GM23338 (cell line): ENCODE data around the gene RNF17. TPM values are rescaled to one million over a fixed set of nuclear protein-coding genes. Genes with fewer than 3 reads are reported as not detected.

Source experiments
- ATAC-seq: fragments of 200-7000 bp; cut with Tn5 transposase; 3 replicates; pipeline ENCODE4 v1.9.1; 2020
- DNase-seq: peaks from one replicate; pipeline ENCODE4 v3.0.0-alpha.2; 2015; ENCODE audit warnings: low spot score
- H2AFZ ChIP-seq: fragments of 200-600 bp; sonication (generic); 2 replicates; pipeline ENCODE4 v1.8.0; 2016; ENCODE audit warnings: antibody characterized with exemption, mild to moderate bottlenecking, moderate library complexity
- H3F3A ChIP-seq: fragments of 200-600 bp; sonication (generic); replicated peaks from 2 replicates; pipeline ENCODE4 v1.8.0; 2017; ENCODE audit warnings: antibody characterized with exemption, mixed run types, low read depth
- H3K27ac ChIP-seq: fragments of 200-600 bp; sonication (generic); 2 replicates; pipeline ENCODE4 v1.6.1; 2016; ENCODE audit warnings: low read depth
- H3K27me3 ChIP-seq: fragments of 200-600 bp; sonication (generic); 2 replicates; pipeline ENCODE4 v1.8.0; 2016; ENCODE audit warnings: mild to moderate bottlenecking, mixed run types, moderate library complexity; ENCODE audit not compliant: insufficient read depth
- H3K36me3 ChIP-seq: fragments of 200-600 bp; sonication (generic); 2 replicates; pipeline ENCODE4 v1.8.0; 2016; ENCODE audit warnings: mild to moderate bottlenecking; ENCODE audit not compliant: insufficient read depth
- H3K4me1 ChIP-seq: fragments of 200-600 bp; sonication (generic); 2 replicates; pipeline ENCODE4 v1.8.0; 2016; ENCODE audit warnings: mild to moderate bottlenecking, moderate library complexity; ENCODE audit not compliant: insufficient read depth
- H3K4me2 ChIP-seq: fragments of 200-600 bp; sonication (generic); 2 replicates; pipeline ENCODE4 v1.7.1; 2017; ENCODE audit warnings: mixed run types
- H3K4me3 ChIP-seq: fragments of 200-600 bp; sonication (generic); 2 replicates; pipeline ENCODE4 v1.6.1; 2016; ENCODE audit warnings: mixed run types
- H3K79me2 ChIP-seq: fragments of 200-600 bp; sonication (generic); replicated peaks from 2 replicates; pipeline ENCODE4 v1.8.0; 2017; ENCODE audit warnings: mild to moderate bottlenecking; ENCODE audit not compliant: insufficient read depth
- H3K9me2 ChIP-seq: fragments of 200-600 bp; sonication (generic); 2 replicates; pipeline ENCODE4 v1.8.0; 2017; ENCODE audit not compliant: insufficient read depth
- H4K20me1 ChIP-seq: fragments of 200-600 bp; sonication (generic); replicated peaks from 2 replicates; pipeline ENCODE4 v1.8.0; 2017; ENCODE audit warnings: mild to moderate bottlenecking; ENCODE audit not compliant: insufficient read depth
- H3K27ac Mint-ChIP-seq: 2 replicates; pipeline ENCODE4 v1.8.0; 2020; ENCODE audit warnings: inconsistent platforms, mild to moderate bottlenecking, moderate library complexity, mixed read lengths
- H3K27me3 Mint-ChIP-seq: 3 replicates; pipeline ENCODE4 v1.8.0; 2022; ENCODE audit warnings: low read depth, mild to moderate bottlenecking, moderate library complexity, mixed read lengths, inconsistent platforms; ENCODE audit not compliant: insufficient read depth, poor library complexity
- H3K36me3 Mint-ChIP-seq: 3 replicates; pipeline ENCODE4 v1.8.0; 2021; ENCODE audit warnings: low read depth, mild to moderate bottlenecking, inconsistent platforms, moderate library complexity, mixed read lengths
- H3K4me1 Mint-ChIP-seq: 3 replicates; pipeline ENCODE4 v1.8.0; 2020; ENCODE audit warnings: mild to moderate bottlenecking, inconsistent platforms, mixed read lengths
- H3K4me3 Mint-ChIP-seq: 3 replicates; pipeline ENCODE4 v1.8.0; 2021; ENCODE audit warnings: moderate library complexity, mild to moderate bottlenecking, inconsistent platforms, mixed read lengths
- H3K9me3 Mint-ChIP-seq: 3 replicates; pipeline ENCODE4 v1.8.0; 2020; ENCODE audit warnings: moderate library complexity, mild to moderate bottlenecking, inconsistent platforms, mixed read lengths
- CREB1 ChIP-seq: fragments of 250-450 bp; sonication (Bioruptor Pico); IDR thresholded peaks from 2 replicates; pipeline ENCODE4 v1.5.0; 2020; ENCODE audit warnings: low read depth, mild to moderate bottlenecking, moderate library complexity
- EZH2 ChIP-seq: fragments of 200-600 bp; sonication (generic); IDR thresholded peaks from one replicate; pipeline ENCODE4 v1.8.0; 2017; ENCODE audit warnings: antibody characterized with exemption, mild to moderate bottlenecking, low read depth; ENCODE audit not compliant: unreplicated experiment
- EZH2phosphoT487 ChIP-seq: fragments of 200-600 bp; sonication (generic); IDR thresholded peaks from one replicate; pipeline ENCODE4 v1.8.1; 2018; ENCODE audit warnings: antibody characterized with exemption; ENCODE audit not compliant: unreplicated experiment
- JUNB ChIP-seq: IDR thresholded peaks from one replicate; pipeline ENCODE4 v1.6.1; 2016; ENCODE audit warnings: antibody characterized with exemption; ENCODE audit not compliant: unreplicated experiment
- NANOG ChIP-seq: IDR thresholded peaks from 2 replicates; pipeline ENCODE4 v1.6.1; 2016; ENCODE audit warnings: antibody characterized with exemption, borderline replicate concordance
- STAT1 ChIP-seq: IDR thresholded peaks from one replicate; pipeline ENCODE4 v1.6.1; 2016; ENCODE audit warnings: antibody characterized with exemption; ENCODE audit not compliant: unreplicated experiment
- ZNF114 ChIP-seq: fragments of 250-450 bp; sonication (Bioruptor Pico); IDR thresholded peaks from 2 replicates; pipeline ENCODE4 v1.5.0; 2020; ENCODE audit warnings: mild to moderate bottlenecking, moderate library complexity
- ZNF331 ChIP-seq: fragments of 250-450 bp; sonication (Bioruptor Pico); IDR thresholded peaks from 2 replicates; pipeline ENCODE4 v1.5.0; 2020; ENCODE audit warnings: low read depth, mild to moderate bottlenecking, moderate library complexity
- polyA plus RNA-seq: library from polyadenylated mRNA; unstranded; fragments of >200 nt; fragmentation: Nextera tagmentation; extraction: Ambion mirVana; gene quantifications from 2 replicates; pipeline ENCODE4 v1.2.1, GENCODE V29; 2016
- total RNA-seq: library from RNA; depleted of rRNA; stranded (reverse); fragments of >200 nt; shearing (Covaris generic); gene quantifications from 2 replicates; pipeline ENCODE4 v1.2.3, GENCODE V29; 2014
- TF ChIP-seq, protein P1 (sequence below), 2 experiments: fragments of 200-600 bp in 1 of 2; sonication (generic) in 1 of 2; conservative IDR thresholded peaks; 2 replicates each; pipeline versions ENCODE4 v1.5.1 to v1.6.1; 2016 to 2017; ENCODE audit warnings: antibody characterized with exemption in 2 of 2, low read depth in 2 of 2, mild to moderate bottlenecking in 2 of 2, moderate library complexity in 1 of 2
- TF ChIP-seq, protein P2 (sequence below): IDR thresholded peaks from 2 replicates; pipeline ENCODE4 v1.6.1; 2016; ENCODE audit warnings: antibody characterized with exemption

The RNF17 gene
- total and polyA plus RNA-seq, 2 experiments from 2014 or later, result 0.16 TPM; not detected in 1

DNA sequence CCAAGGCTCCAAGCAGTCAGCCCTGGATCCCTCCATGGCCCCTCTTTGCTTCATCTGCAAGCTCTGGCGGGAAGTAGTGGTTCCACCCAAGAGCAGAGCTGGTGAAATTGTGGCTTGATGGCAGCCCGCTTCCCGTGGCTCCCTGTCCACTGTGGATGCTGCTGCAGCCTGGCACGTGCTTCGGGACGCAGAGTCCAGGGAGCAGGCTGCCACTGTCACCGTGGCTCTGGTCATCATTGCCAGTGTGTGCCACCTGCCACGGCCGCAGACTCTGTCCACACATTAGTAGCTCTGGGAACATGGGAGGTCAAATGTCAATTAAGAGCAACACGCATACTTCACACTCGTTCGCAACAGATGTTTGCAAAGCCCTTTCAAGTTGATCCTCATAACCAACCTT lies 40.8 kb upstream of the RNF17 start (continued):
- TF ChIP-seq, protein P1, sequence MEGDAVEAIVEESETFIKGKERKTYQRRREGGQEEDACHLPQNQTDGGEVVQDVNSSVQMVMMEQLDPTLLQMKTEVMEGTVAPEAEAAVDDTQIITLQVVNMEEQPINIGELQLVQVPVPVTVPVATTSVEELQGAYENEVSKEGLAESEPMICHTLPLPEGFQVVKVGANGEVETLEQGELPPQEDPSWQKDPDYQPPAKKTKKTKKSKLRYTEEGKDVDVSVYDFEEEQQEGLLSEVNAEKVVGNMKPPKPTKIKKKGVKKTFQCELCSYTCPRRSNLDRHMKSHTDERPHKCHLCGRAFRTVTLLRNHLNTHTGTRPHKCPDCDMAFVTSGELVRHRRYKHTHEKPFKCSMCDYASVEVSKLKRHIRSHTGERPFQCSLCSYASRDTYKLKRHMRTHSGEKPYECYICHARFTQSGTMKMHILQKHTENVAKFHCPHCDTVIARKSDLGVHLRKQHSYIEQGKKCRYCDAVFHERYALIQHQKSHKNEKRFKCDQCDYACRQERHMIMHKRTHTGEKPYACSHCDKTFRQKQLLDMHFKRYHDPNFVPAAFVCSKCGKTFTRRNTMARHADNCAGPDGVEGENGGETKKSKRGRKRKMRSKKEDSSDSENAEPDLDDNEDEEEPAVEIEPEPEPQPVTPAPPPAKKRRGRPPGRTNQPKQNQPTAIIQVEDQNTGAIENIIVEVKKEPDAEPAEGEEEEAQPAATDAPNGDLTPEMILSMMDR (conservative IDR thresholded peaks at IDR 0.05; ENCODE audit: low read depth in 2 of 2), result no peak
- TF ChIP-seq JUNB (no peak), EZH2 (no peak)

DNA sequence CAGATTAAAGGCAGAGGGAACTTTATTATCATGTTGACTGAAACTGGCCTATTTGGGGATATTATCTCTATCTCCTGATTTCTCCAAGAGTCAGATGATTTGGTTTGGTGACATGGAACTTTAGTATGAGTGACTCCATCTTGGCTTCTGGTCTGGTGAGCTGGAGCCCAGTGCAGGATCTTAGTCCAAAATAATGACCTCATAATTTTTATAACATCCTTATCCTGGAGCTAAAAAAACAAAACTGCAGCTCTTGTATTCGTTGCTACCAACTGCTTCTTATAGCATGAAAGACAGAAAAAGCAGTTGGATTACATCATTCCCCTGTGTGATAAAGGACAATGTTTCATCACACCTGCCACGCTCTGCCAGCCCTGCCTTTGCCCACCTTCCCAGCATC lies 39.3 kb upstream of the RNF17 start:
- no peak overlapping the region for H3K4me3 ChIP-seq
- no peak overlapping the region for H3K27ac Mint-ChIP-seq
- H2AFZ ChIP-seq, result no peak overlapping the region
- H3K27me3 ChIP-seq, result no peaks in the 10 kb centered on the region
- H3K4me2 ChIP-seq, result no peak overlapping the region
- DNase-seq, result no peak
- no peaks in the 10 kb centered on the region for H3K27me3 Mint-ChIP-seq
- no peaks in the 10 kb centered on the region for H3F3A ChIP-seq
- no peaks in the 10 kb centered on the region for H3K36me3 ChIP-seq
- no peaks in the 10 kb centered on the region for H3K79me2 ChIP-seq
- no peaks in the 10 kb centered on the region for H4K20me1 ChIP-seq
- H3K27ac ChIP-seq, result no peak overlapping the region
- H3K36me3 Mint-ChIP-seq, result no peaks in the 10 kb centered on the region
- no peaks in the 10 kb centered on the region; the same call in 2 of the 3 replicates for H3K9me3 Mint-ChIP-seq
- no peak for ATAC-seq
- no peak overlapping the region for H3K4me3 Mint-ChIP-seq
- TF ChIP-seq, protein P2, sequence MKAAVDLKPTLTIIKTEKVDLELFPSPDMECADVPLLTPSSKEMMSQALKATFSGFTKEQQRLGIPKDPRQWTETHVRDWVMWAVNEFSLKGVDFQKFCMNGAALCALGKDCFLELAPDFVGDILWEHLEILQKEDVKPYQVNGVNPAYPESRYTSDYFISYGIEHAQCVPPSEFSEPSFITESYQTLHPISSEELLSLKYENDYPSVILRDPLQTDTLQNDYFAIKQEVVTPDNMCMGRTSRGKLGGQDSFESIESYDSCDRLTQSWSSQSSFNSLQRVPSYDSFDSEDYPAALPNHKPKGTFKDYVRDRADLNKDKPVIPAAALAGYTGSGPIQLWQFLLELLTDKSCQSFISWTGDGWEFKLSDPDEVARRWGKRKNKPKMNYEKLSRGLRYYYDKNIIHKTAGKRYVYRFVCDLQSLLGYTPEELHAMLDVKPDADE, result no peak
- H3K4me1 Mint-ChIP-seq, result no peaks in the 10 kb centered on the region
- no peaks in the 10 kb centered on the region for H3K9me2 ChIP-seq
- H3K4me1 ChIP-seq, result no peaks in the 10 kb centered on the region

DNA sequence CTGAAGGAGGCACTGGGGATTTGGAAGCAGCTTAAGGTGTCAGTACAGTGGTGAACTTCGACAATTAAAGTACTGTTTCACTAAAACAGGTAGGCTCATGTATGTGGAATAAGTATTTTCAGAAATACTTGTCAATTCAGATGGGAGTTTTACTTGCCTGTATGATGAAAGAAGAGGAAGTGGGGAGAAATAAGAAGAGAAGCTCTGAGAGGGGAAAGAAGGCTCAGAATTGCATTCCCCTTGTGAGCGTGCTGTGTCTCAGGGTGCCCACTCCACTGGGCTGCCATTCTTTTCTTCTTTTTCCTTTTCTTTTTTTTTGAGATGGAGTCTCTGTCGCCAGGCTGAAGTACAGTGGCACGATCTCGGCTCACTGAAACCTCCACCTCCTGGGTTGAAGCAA lies 38.6 kb upstream of the RNF17 start:
- Histone ChIP-seq H3K27ac (no peak overlapping the region), H4K20me1 (no peaks in the 10 kb centered on the region), H2AFZ (no peak overlapping the region), H3K36me3 (no peaks in the 10 kb centered on the region), H3K4me1 (no peaks in the 10 kb centered on the region), H3F3A (no peaks in the 10 kb centered on the region), H3K4me3 (no peak overlapping the region), H3K79me2 (no peaks in the 10 kb centered on the region), H3K4me2 (no peak overlapping the region), H3K27me3 (no peaks in the 10 kb centered on the region), H3K9me2 (no peaks in the 10 kb centered on the region)
- H3K27me3 Mint-ChIP-seq, result no peaks in the 10 kb centered on the region
- ATAC-seq (no peak), DNase-seq (no peak)
- H3K36me3 Mint-ChIP-seq, result no peaks in the 10 kb centered on the region
- no peaks in the 10 kb centered on the region; the same call in 2 of the 3 replicates for H3K9me3 Mint-ChIP-seq
- H3K4me1 Mint-ChIP-seq, result no peaks in the 10 kb centered on the region
- no peak overlapping the region for H3K27ac Mint-ChIP-seq
- H3K4me3 Mint-ChIP-seq, result no peak overlapping the region
- TF ChIP-seq, protein P1 (conservative IDR thresholded peaks at IDR 0.05; ENCODE audit: low read depth in 2 of 2), result no peak
- TF ChIP-seq ZNF331 (CRISPR knock-in tag), result no peak
- TF ChIP-seq NANOG, result no peak
- TF ChIP-seq STAT1, result no peak
- no peak for TF ChIP-seq CREB1 (CRISPR knock-in tag)
- no peak for TF ChIP-seq JUNB
- no peak for TF ChIP-seq EZH2phosphoT487
- no peak for TF ChIP-seq ZNF114 (CRISPR knock-in tag)
- TF ChIP-seq, protein P2, result no peak
